CD4-positive, alpha-beta T cell treated with Interleukin-10 for 1 hour (primary cell): ENCODE results near the gene TNF.

ENCODE experiments used
- DNase-seq: peaks from one replicate; pipeline ENCODE4 v3.0.0-alpha.2; 2020

The TNF gene

GRCh38 chr6:31573239-31574105, 1.9 kb upstream of the TNF start:
- DNase-seq = no peak

GRCh38 chr6:31574106-31575061, 981 bp upstream of the TNF start:
- no peak for DNase-seq

GRCh38 chr6:31575952-31576685, 754 bp downstream of the TNF start:
- peak; percentile 21 for DNase-seq

- DNase-seq = peak; percentile 62
Measured at GRCh38 chr6:31576897-31577578, 1.7 kb downstream of the TNF start.

GRCh38 chr6:31577579-31577966, 2.2 kb downstream of the TNF start:
- DNase-seq = no peak

- peak; percentile 39 for DNase-seq
Measured at GRCh38 chr6:31578184-31579118, 3.1 kb downstream of the TNF start.

GRCh38 chr6:31579119-31579505, 3.7 kb downstream of the TNF start:
- DNase-seq = no peak

- DNase-seq = peak; percentile 37
Measured at GRCh38 chr6:31579546-31580437, 4.4 kb downstream of the TNF start.

- DNase-seq = no peak
Measured at GRCh38 chr6:31580438-31580740, 5.0 kb downstream of the TNF start.

- DNase-seq = peak; percentile 90
Measured at GRCh38 chr6:31580807-31581433, 5.6 kb downstream of the TNF start.

GRCh38 chr6:31581434-31582229, 6.3 kb downstream of the TNF start:
- DNase-seq = no peak

GRCh38 chr6:31582230-31582643, 6.9 kb downstream of the TNF start, which contains the start of gene LTB:
Gene LTB (minus strand): TSS chr6:31582424. CDS start chr6:31582417, 7 bp downstream.
- peak; percentile 81 for DNase-seq

GRCh38 chr6:31585491-31585890, 10.1 kb downstream of the TNF start:
- peak; percentile 72 for DNase-seq

GRCh38 chr6:31586008-31586407, 10.6 kb downstream of the TNF start, which contains the start of gene LST1:
Gene LST1 (plus strand): TSS chr6:31586277. CDS start chr6:31587300, 1,023 bp downstream.
- no peak for DNase-seq

- DNase-seq = peak; percentile 54
Measured at GRCh38 chr6:31586599-31587281, 11.4 kb downstream of the TNF start.

- DNase-seq = no peak
Measured at GRCh38 chr6:31587791-31588777, 12.7 kb downstream of the TNF start.
